GM12873 (cell line): Measurements from ENCODE around the gene BIN1.

Experiments
- CTCF ChIP-seq: IDR thresholded peaks from 2 replicates; pipeline ENCODE4 v1.5.1; 2012; ENCODE audit warnings: low read depth, mild to moderate bottlenecking, moderate library complexity, low read length, control low read depth; ENCODE audit not compliant: insufficient read depth; ENCODE audit errors: missing control alignments

BIN1 gene

GRCh38 chr2:127014224-127014623 is 92.7 kb downstream of the BIN1 start:
- no peak for TF ChIP-seq CTCF

GRCh38 chr2:127012868-127013267 is 94.1 kb downstream of the BIN1 start:
- TF ChIP-seq CTCF = no peak

- no peak for TF ChIP-seq CTCF
Observed at GRCh38 chr2:127012215-127012614, 94.7 kb downstream of the BIN1 start.

GRCh38 chr2:127011796-127012195 is 95.2 kb downstream of the BIN1 start:
- TF ChIP-seq CTCF = no peak

GRCh38 chr2:127011231-127011661 is 95.7 kb downstream of the BIN1 start:
- TF ChIP-seq CTCF = no peak

- TF ChIP-seq CTCF = no peak
Observed at GRCh38 chr2:127008265-127009015, 98.5 kb downstream of the BIN1 start.

- TF ChIP-seq CTCF = no peak
Observed at GRCh38 chr2:127007652-127008051, 99.3 kb downstream of the BIN1 start.
